BE2C (cell line): ENCODE results near the gene CLCN2.

Experiments
- DNase-seq: peaks from one replicate; pipeline ENCODE4 v3.0.0-alpha.2; 2020
- H3K27me3 ChIP-seq: fragments of 250-450 bp; sonication (Bioruptor Pico); 2 replicates; pipeline ENCODE4 v1.5.1; 2020; ENCODE audit warnings: mild to moderate bottlenecking
- H3K36me3 ChIP-seq: fragments of 250-450 bp; sonication (Bioruptor Pico); 2 replicates; pipeline ENCODE4 v1.5.1; 2020; ENCODE audit warnings: mild to moderate bottlenecking
- H3K4me1 ChIP-seq: fragments of 250-450 bp; sonication (Bioruptor Pico); 2 replicates; pipeline ENCODE4 v1.5.1; 2020
- H3K4me3 ChIP-seq: 2 replicates; pipeline ENCODE4 v1.5.1; 2011; ENCODE audit warnings: low read depth, low read length
- H3K9me3 ChIP-seq: fragments of 250-450 bp; sonication (Bioruptor Pico); 2 replicates; pipeline ENCODE4 v1.5.1; 2020
- CTCF ChIP-seq: IDR thresholded peaks from 2 replicates; pipeline ENCODE4 v1.5.1; 2012; ENCODE audit warnings: mild to moderate bottlenecking, low read depth, low read length

Gene CLCN2

GRCh38 chr3:184395320-184395660 lies 33.9 kb upstream of the CLCN2 start:
- no peak for DNase-seq
- no peaks in the 10 kb centered on the region for H3K36me3 ChIP-seq
- H3K4me1 ChIP-seq: no peaks in the 10 kb centered on the region
- H3K27me3 ChIP-seq: peaks cover 27% of the 10 kb centered on the region
- H3K4me3 ChIP-seq: no peak overlapping the region
- no peaks in the 10 kb centered on the region for H3K9me3 ChIP-seq
- TF ChIP-seq CTCF: no peak

- TF ChIP-seq CTCF: no peak
- no peak for DNase-seq
- H3K4me1 ChIP-seq: no peaks in the 10 kb centered on the region
- no peaks in the 10 kb centered on the region for H3K9me3 ChIP-seq
- H3K4me3 ChIP-seq: no peak overlapping the region
- no peaks in the 10 kb centered on the region for H3K36me3 ChIP-seq
- H3K27me3 ChIP-seq: peaks cover 6% of the 10 kb centered on the region
Observed at GRCh38 chr3:184391266-184391665, 29.9 kb upstream of the CLCN2 start.

GRCh38 chr3:184389935-184390528 lies 28.6 kb upstream of the CLCN2 start:
- Histone ChIP-seq H3K36me3 (no peaks in the 10 kb centered on the region), H3K27me3 (peaks cover 6% of the 10 kb centered on the region), H3K4me3 (no peak overlapping the region), H3K9me3 (no peaks in the 10 kb centered on the region), H3K4me1 (no peaks in the 10 kb centered on the region)
- TF ChIP-seq CTCF: no peak
- DNase-seq: no peak

- H3K4me3 ChIP-seq: no peak overlapping the region
- DNase-seq: no peak
- TF ChIP-seq CTCF: no peak
- H3K27me3 ChIP-seq: peaks cover 6% of the 10 kb centered on the region
- H3K9me3 ChIP-seq: no peaks in the 10 kb centered on the region
- no peaks in the 10 kb centered on the region for H3K4me1 ChIP-seq
- no peaks in the 10 kb centered on the region for H3K36me3 ChIP-seq
Observed at GRCh38 chr3:184389384-184389783, 28.0 kb upstream of the CLCN2 start.

GRCh38 chr3:184388936-184389230 lies 27.5 kb upstream of the CLCN2 start:
- Histone ChIP-seq H3K36me3 (no peaks in the 10 kb centered on the region), H3K9me3 (no peaks in the 10 kb centered on the region), H3K4me1 (no peaks in the 10 kb centered on the region), H3K27me3 (peaks cover 6% of the 10 kb centered on the region), H3K4me3 (no peak overlapping the region)
- no peak for TF ChIP-seq CTCF
- no peak for DNase-seq

GRCh38 chr3:184388164-184388935 lies 26.9 kb upstream of the CLCN2 start:
- H3K4me3 ChIP-seq: no peak overlapping the region
- no peaks in the 10 kb centered on the region for H3K9me3 ChIP-seq
- peaks cover 6% of the 10 kb centered on the region for H3K27me3 ChIP-seq
- no peaks in the 10 kb centered on the region for H3K4me1 ChIP-seq
- H3K36me3 ChIP-seq: no peaks in the 10 kb centered on the region
- TF ChIP-seq CTCF: no peak
- no peak for DNase-seq
